HG02852 (cell line): ENCODE results near the gene TMSB4X.
"Not testable (repeated sequence)": the region's sequence is repeated elsewhere in the genome, so short reads cannot be mapped to it uniquely, and the experiment has no call there.

Source experiments
- ATAC-seq: cut with Tn5 transposase; IDR thresholded peaks from one replicate; pipeline ENCODE4 v1.9.1; 2021; ENCODE audit warnings: mild to moderate bottlenecking, moderate library complexity; ENCODE audit not compliant: unreplicated experiment

TMSB4X gene

DNA sequence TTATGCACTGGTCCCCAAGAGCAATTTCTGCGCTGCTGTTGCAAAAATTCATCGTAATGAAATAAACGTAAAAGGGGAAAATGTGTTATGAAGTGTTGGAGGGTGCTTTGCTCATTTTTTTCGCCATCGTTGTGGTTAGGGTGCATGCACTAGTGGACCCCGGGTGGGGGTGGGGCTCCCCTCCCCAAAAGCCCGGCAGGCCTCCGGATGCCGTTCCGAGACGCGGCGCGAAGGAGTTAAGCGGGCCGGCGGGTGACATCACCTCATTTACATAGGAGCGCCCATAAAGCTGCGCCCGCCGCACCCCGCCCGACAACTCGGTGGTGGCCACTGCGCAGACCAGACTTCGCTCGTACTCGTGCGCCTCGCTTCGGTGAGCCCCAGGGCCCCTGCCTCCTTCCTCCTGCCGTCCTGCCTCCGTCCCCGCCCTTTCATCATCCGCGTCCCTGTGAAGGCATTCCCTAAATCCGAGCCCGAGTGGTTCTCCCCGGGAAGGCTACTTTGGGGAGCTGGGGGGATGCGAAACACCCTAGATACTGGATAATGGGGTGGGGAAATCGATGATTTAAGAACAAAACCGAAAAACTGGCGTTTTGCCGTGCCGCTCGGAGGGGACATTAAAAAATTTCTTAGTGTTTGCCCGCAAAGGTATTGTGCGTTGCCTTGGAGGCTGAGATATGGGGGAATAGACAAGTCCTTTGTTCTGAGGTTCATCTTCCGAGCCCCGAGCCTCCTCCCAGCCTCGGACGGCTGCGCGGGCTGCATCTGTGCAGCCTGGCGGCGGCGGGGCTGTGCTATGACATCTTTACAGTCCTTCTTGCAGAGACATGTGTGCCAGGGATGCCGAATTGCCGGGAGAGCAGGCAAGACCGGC, at the start of gene TMSB4X:
TMSB4X (plus strand) TSS at position 315 of the 874 bp plus-strand sequence.
- peak; percentile 37 for ATAC-seq

DNA sequence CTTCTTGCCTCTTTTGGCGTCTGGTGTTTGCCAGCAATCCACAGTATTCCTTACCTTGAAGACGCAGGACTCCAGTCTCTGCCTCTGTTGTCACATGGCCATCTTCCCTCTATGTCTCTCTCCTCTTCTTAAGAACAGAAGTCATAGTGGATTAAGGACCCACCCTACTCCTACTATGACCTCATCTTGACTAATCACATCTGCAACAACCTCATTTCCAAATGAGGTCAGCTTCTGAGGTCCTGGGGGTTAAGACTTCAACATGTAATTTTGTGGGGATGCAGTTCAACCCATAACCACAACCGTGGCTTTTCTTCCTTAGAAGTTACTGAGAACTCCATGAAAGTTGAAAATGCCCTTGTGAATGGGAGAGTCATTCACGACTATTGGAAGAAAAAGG, 45.2 kb upstream of the TMSB4X start:
- ATAC-seq: no peak

GRCh38 chrX:12930150-12930549, 44.8 kb upstream of the TMSB4X start:
- ATAC-seq: no peak

DNA sequence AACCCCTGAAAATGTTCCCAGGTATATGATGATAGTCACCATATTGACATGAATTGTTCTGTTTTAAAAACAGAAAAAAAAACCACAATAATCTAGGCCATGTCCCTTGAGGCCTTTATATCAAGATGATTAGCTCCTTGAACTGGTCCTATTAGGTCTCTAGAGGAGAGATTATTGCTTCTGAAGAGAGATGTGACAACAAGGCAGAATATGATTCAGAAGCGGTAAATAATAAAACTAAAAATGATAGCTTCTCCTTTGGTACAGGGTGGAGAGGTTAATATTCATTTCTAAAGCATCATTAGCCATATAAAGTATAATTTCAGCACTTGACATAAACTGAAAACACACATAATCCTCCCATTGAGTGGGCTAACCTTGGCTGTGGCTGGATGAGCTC, 42.7 kb upstream of the TMSB4X start:
- ATAC-seq: no peak

- ATAC-seq: no peak
These were observed 40.1 kb upstream of the TMSB4X start for GRCh38 chrX:12934850-12935249.

DNA sequence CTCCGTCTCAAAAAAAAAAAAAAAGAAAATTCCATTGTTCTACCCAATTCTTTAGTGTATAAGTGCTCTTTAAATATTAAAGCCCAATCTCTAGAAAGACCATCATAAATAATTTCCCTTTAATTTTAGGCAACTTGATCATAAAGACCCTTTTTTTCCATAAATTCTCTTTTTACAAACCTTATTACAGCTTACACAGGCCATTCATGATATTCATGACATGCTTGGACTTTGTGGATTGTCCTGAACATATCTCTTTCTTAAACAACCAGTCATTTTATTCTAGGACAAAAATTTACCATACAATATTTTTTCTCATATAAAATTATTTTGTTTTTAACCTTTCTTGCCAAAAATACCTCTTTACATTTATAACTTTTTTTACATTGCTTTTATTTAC, 38.0 kb upstream of the TMSB4X start:
- no peak for ATAC-seq

DNA sequence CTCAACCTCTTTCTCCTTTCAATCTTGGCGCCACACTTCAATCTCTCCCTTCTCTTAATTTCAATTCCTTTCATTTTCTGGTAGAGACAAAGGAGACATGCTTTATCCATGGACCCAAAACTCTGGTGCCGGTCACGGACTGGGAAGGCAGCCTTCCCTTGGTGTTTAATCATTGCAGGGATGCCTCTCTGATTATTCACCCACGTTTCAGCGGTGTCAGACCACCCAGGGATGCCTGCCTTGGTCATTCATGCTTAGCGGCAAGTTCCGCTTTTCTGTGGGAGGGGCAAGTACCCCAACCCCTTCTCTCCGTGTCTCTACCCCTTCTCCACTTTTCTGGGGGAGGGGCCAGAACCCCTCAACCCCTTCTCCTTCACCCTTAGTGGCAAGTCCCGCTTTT, 34.4 kb upstream of the TMSB4X start:
- ATAC-seq: not testable (repeated sequence)

- not testable (repeated sequence) for ATAC-seq
These were observed 31.3 kb upstream of the TMSB4X start for GRCh38 chrX:12943592-12943991.

- ATAC-seq: not testable (repeated sequence)
These were observed 30.5 kb upstream of the TMSB4X start for GRCh38 chrX:12944452-12944851.

DNA sequence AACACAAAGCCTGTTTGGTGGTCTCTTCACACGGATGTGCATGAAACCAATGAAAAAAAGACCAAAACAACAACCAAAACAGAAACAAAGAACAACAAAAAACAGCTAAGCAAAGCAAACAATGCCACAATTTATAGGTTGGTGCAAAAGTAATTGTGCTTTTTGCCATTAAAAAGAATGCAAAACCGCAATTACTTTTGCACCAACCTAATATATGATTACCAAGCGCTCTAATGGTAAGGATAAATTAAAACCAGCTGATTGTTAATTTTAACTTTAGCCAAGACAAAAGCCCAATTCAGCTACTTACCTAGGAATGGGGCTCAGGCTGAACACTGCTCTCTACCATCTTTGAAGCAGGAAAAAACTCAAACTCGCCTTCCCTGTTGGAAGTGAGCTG, 29.4 kb upstream of the TMSB4X start:
- no peak for ATAC-seq

GRCh38 chrX:12946406-12946805, 28.5 kb upstream of the TMSB4X start:
- ATAC-seq: no peak

DNA sequence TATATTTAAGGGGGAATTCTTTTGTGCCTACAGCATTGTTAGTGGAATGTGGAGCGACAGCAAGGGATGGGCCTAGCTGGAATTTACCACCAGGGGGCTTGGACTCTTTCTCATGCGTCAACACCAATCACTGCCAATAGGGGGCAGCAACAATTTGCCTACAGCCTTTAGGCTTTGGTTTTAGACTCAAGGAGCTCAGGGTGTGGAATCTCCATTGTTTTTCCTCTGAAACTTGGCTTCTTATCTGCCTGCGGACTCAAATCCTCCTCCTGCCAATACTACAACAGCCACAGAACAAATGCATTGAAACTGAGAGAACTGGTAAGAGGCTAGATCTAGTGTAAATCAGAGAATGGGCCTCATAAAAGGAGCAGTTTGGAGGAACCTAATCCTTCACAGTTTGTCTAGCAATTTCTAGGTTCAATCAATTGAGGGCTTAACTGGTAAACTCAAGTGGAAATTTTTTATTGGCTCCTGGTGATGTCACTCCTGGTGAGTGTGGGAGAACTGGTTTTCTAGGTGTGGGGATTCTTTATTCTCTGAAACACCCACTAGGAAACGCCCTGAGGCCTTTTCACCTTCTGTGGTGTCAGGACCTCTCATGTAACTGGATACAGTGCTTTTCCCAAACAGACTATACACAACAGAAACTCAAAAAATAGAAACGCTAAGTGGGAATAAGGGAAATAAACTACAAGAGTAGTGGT, 27.9 kb upstream of the TMSB4X start:
- peak; percentile 21 for ATAC-seq

DNA sequence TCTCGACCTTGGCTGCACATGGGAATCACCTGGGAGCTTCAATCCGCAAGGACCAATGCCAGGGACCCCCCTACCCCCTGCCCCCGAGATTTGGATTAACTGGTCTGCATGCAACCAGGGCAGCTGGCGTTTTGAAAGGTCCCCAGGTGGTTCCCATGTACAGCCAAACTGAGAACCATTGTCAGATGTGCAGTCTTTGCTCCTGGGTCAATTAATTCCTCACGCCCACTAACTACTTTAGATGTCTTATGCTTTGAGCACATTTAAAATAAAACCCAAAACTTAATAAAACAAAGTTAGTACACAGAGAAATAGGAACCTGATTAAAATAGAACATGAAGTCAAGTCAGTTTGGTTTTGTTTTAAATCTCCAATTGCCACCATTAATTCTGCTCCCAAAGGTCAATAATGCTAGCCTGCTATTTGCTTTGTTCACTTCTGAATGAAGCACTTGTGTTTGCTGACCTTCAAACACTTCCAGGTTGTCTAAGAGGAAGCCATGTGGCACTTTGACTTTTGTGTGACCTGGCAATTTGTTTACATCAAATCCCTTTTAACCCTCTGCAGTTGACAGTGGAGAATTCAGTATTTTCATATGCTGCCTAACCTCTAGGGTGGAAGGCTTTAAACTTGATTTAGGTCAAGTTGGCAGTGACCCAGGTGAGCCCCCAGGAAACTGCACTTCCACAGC, 27.2 kb upstream of the TMSB4X start:
- ATAC-seq: peak; percentile 26

- ATAC-seq: no peak
These were observed 26.4 kb upstream of the TMSB4X start for GRCh38 chrX:12948495-12948894.

GRCh38 chrX:12949205-12949926, 25.5 kb upstream of the TMSB4X start:
- ATAC-seq: no peak

DNA sequence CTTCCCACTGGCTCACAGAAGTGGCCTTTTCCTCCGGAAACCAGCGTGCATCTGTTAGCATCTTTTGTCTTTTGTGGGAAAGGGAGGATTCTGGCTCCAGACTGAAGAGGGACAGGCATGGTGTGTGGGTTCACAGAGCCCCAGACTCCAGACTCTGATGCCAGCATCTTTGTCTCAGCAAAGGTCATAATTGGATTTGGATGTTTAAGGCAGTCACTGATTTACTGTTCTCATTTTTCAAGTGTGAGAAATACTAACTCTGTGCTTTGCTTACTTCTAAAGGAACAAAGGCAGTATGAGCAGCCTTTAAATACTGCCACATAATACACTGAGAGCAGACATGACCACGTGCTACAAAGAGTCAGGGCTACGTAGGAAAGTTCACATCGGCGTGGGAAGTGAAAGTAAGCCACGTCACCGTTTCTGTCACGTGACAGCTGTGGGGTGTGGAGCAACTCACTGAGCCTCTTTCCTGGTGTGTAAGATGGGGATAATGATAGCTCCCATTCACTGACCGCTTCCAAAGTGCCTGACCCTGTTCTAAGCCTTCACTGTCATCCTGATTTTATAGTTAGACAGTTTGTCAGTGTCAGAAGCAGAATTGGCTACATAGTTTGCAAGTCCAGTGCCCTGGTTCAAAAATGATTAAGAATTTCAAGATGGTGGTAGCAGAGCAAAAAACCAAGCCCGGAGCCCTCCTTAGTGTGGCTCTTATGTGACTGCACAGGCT, 24.8 kb upstream of the TMSB4X start:
- peak; percentile 57 for ATAC-seq

GRCh38 chrX:12950851-12951594, 23.9 kb upstream of the TMSB4X start:
- ATAC-seq: peak; percentile 44

DNA sequence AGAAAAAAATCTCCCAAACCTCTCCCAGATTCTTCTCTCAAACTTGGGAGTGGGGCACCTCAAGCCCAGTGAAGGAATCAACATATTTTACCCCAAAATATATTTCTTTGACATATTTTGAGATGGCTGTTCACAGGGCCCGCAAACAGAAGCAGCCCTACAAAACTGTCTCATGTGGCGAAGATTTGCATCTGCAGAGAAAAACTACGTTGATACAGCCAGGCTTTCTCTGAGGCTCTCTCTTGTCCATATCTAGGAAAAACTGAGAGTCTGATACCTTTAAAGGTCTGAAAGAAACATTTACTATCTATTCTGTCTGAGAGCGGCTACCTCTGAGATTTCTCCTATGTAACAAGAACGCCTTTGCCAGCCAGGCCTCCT, 23.3 kb upstream of the TMSB4X start:
- ATAC-seq: no peak

DNA sequence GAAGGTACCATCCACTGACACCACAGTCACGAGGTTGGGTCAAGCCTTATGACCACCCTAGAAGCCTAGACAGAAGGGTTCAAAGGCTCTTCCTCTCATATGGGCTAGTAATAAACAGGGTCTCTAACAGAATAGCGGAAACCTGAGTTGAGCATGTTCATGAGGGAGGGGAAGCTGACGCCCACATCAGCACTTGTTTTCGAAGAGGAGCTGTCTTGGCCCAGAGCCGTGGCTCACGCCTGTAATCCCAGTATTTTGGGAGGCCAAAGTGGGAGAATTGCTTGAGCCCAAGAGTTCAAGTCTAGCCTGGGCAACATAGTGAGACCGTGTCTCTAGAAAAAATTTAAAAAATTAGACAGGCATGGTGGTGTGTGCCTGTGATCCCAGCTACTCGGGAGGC, 21.5 kb upstream of the TMSB4X start:
- ATAC-seq: no peak

DNA sequence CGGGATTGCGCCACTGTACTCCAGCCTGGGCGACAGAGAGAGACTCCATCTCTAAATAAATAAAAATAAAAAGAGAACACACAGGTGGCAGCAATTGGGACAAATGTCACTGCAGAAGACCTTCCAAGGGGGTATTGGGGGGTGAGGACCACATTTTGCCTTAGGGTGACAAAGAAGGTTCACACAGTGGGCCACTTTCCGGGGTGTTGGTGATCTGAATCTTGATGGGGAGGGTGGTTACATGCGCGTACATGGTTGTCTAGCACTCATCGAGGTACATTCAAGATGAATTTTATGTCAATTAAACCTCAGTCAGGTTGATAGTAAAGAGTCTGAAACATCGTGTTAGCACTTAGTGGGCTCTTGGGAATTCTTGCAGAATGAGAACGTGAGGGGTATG, 20.5 kb upstream of the TMSB4X start:
- ATAC-seq: no peak
